ENCODE data around the gene ORM2. TPM values are rescaled to one million over a fixed set of nuclear protein-coding genes. Genes with fewer than 3 reads are reported as not detected.
"Not testable (repeated sequence)": the region's sequence is repeated elsewhere in the genome, so short reads cannot be mapped to it uniquely, and the experiment has no call there.

The ORM2 gene
- total and polyA plus RNA-seq, 7 donors, result 0.38 TPM; not detected in 6

- no peak overlapping the region for H3K27ac ChIP-seq
- no peak overlapping the region for H3K4me3 ChIP-seq
- no peak for DNase-seq
- H3K9me3 ChIP-seq, result no peaks in the 10 kb centered on the region
- H3K4me1 ChIP-seq, result no peaks in the 10 kb centered on the region
- intact Hi-C loops (cut with DNase I), result no loop called here
- TF ChIP-seq POLR2A (IDR thresholded peaks at IDR 0.05) (no peak), EP300 (IDR thresholded peaks at IDR 0.05) (no peak), POLR2AphosphoS5 (IDR thresholded peaks at IDR 0.05) (no peak)
- TF ChIP-seq, protein P1, sequence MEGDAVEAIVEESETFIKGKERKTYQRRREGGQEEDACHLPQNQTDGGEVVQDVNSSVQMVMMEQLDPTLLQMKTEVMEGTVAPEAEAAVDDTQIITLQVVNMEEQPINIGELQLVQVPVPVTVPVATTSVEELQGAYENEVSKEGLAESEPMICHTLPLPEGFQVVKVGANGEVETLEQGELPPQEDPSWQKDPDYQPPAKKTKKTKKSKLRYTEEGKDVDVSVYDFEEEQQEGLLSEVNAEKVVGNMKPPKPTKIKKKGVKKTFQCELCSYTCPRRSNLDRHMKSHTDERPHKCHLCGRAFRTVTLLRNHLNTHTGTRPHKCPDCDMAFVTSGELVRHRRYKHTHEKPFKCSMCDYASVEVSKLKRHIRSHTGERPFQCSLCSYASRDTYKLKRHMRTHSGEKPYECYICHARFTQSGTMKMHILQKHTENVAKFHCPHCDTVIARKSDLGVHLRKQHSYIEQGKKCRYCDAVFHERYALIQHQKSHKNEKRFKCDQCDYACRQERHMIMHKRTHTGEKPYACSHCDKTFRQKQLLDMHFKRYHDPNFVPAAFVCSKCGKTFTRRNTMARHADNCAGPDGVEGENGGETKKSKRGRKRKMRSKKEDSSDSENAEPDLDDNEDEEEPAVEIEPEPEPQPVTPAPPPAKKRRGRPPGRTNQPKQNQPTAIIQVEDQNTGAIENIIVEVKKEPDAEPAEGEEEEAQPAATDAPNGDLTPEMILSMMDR (IDR thresholded peaks at IDR 0.05), result no peak
- no peaks in the 10 kb centered on the region for H3K27me3 ChIP-seq
- no peaks in the 10 kb centered on the region for H3K36me3 ChIP-seq
- 91% methylated on average over 8 of the region's 8 CpGs for WGBS, 2 donors
Observed at GRCh38 chr9:114324492-114324891, 5.2 kb upstream of the ORM2 start.

GRCh38 chr9:114324965-114325364 is 4.7 kb upstream of the ORM2 start:
- H3K36me3 ChIP-seq; DNase-seq; intact Hi-C loops (cut with DNase I); H3K4me3 ChIP-seq; H3K27ac ChIP-seq; H3K27me3 ChIP-seq; H3K9me3 ChIP-seq; H3K4me1 ChIP-seq: not testable (repeated sequence)
- 89% methylated on average over 7 of the region's 9 CpGs for WGBS, 2 donors

DNA sequence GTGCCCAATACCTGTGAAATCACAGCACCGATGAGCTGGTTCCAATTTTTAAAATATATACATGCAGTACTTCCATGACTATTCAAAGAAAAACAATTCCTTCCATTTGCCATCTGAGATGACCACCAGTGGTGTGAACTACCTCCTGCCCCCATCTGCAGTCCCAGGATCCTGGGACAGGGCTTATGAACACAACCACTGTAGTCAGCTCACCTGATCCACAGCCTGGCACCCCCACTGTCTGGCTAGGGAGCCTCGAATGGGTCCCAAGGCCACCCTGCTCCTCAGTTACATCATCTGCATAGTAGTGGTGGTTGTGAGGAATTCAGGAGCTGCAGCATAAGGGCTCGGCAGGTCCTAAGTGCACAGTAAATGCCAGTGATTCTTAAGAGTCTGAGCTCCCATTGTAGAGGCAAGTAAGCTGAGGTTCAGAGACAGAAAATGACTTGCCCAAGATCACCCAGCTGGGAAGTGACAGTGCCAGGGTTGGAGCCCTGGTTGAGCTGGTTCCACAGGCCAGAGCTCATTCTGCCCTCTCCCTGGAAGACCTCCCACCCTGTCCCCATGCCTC is 3.9 kb upstream of the ORM2 start:
- H3K4me3 ChIP-seq; DNase-seq; intact Hi-C loops (cut with DNase I); H3K4me1 ChIP-seq; H3K9me3 ChIP-seq; H3K27ac ChIP-seq; H3K27me3 ChIP-seq; H3K36me3 ChIP-seq: not testable (repeated sequence)
- WGBS, 2 donors, result 83 to 91% methylated on average over 3 of the region's 3 CpGs

GRCh38 chr9:114327749-114328148 is 1.9 kb upstream of the ORM2 start:
- WGBS, 2 donors, result 96 to 97% methylated on average over 8 of the region's 8 CpGs
- DNase-seq, result no peak
- Histone ChIP-seq H3K27ac (no peak overlapping the region), H3K4me1 (no peaks in the 10 kb centered on the region), H3K9me3 (no peaks in the 10 kb centered on the region), H3K4me3 (no peak overlapping the region), H3K27me3 (no peaks in the 10 kb centered on the region), H3K36me3 (no peaks in the 10 kb centered on the region)
- intact Hi-C loops (cut with DNase I), result no loop called here
- TF ChIP-seq EP300 (IDR thresholded peaks at IDR 0.05), result no peak
- no peak for TF ChIP-seq POLR2A (IDR thresholded peaks at IDR 0.05)
- TF ChIP-seq POLR2AphosphoS5 (IDR thresholded peaks at IDR 0.05), result no peak
- TF ChIP-seq, protein P1 (IDR thresholded peaks at IDR 0.05), result no peak

GRCh38 chr9:114328357-114328820 is 1.3 kb upstream of the ORM2 start:
- H3K9me3 ChIP-seq; H3K4me1 ChIP-seq; intact Hi-C loops (cut with DNase I); DNase-seq; H3K36me3 ChIP-seq; H3K4me3 ChIP-seq; H3K27ac ChIP-seq; H3K27me3 ChIP-seq: not testable (repeated sequence)
- 67 to 82% methylated on average over 10 of the region's 10 CpGs for WGBS, 2 donors

- 83 to 89% methylated on average over 11 of the region's 12 CpGs for WGBS, 2 donors
- H3K9me3 ChIP-seq, H3K36me3 ChIP-seq: not testable (repeated sequence)
Observed at GRCh38 chr9:114328937-114329624, 588 bp upstream of the ORM2 start.

DNA sequence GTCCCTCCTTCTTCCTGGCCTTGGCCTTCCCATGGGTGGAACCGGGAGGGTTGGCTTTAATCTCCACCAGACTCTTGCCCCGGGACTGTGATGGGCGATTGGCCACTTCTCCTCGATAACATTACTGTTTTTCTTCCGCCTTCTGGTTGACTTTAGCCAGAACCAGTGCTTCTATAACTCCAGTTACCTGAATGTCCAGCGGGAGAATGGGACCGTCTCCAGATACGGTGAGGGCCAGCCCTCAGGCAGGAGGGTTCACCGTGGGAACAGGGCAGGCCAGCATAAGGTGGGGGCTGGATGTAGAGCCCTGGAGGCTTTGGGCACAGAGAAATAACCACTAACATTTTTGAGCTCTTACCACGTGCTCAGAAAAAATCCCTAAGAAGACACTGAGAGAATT is 967 bp downstream of the ORM2 start:
- H3K27me3 ChIP-seq, result no peaks in the 10 kb centered on the region
- DNase-seq, result no peak
- H3K4me3 ChIP-seq, result no peak overlapping the region
- H3K36me3 ChIP-seq, result peaks cover 0 to 3% (median 0%) of the 10 kb centered on the region in 4 donors
- 69 to 81% methylated on average over 10 of the region's 10 CpGs for WGBS, 2 donors
- no peaks in the 10 kb centered on the region for H3K4me1 ChIP-seq
- H3K9me3 ChIP-seq, result no peaks in the 10 kb centered on the region
- TF ChIP-seq POLR2AphosphoS5 (IDR thresholded peaks at IDR 0.05) (no peak), POLR2A (IDR thresholded peaks at IDR 0.05) (no peak), EP300 (IDR thresholded peaks at IDR 0.05) (no peak)
- TF ChIP-seq, protein P1 (IDR thresholded peaks at IDR 0.05), result no peak
- no peak overlapping the region for H3K27ac ChIP-seq
- intact Hi-C loops (cut with DNase I), result no loop called here

More at GRCh38 chr9:114328937-114329624, 588 bp upstream of the ORM2 start:
- DNase-seq; intact Hi-C loops (cut with DNase I); H3K27me3 ChIP-seq; H3K4me3 ChIP-seq; H3K4me1 ChIP-seq; H3K27ac ChIP-seq: not testable (repeated sequence)

GRCh38 chr9:114331229-114332195 is 1.8 kb downstream of the ORM2 start:
- H3K4me3 ChIP-seq; H3K27ac ChIP-seq; DNase-seq; intact Hi-C loops (cut with DNase I); H3K4me1 ChIP-seq; H3K36me3 ChIP-seq; H3K27me3 ChIP-seq; H3K9me3 ChIP-seq: not testable (repeated sequence)
- 60 to 73% methylated on average over 15 of the region's 19 CpGs for WGBS, 2 donors

Data from sigmoid colon (tissue), 7 donors.